Measurements from ENCODE around the gene SLC6A6.
"Not testable (repeated sequence)": the region's sequence is repeated elsewhere in the genome, so short reads cannot be mapped to it uniquely, and the experiment has no call there.

SLC6A6 gene

DNA sequence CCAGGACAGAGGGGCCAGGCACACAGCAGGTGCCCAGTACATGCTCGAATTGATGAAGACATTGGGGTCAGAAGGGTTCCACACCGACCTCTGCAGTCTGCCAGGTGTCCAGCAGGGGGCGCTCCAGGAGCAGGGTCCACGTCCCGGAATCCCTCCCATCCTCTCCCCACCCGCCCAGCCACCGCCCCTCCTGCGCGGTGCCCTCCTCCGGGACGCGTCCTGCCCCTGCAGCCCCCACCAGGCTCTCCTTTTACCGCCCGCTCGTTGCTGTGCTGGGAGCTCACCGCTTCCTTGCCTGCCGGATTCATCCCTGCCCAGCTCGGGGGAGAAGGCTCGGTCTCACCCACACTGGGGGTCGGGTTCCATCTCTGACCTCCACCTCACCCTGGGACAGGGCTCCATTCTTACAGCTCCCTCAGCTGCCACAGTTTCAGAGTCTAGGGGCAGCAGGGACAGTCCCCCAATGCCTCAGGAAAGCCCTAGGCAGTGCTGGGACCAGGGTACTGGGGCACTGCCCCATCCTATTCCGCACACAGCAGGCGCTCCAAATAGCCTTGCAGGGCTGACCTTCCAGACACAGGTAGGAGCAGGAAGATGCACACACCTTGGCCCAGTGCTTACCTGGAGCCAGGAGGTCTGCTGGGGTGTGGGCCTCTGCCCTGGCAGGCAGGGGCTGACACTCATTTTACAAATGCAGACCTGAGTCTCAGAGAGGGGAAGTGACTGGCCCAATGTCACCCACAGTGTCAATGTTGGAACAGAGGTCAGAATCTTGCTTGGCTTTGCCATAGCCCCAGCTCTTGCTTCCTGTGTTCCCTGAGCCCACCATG lies 106.8 kb downstream of the SLC6A6 start:
- no peak for DNase-seq

DNA sequence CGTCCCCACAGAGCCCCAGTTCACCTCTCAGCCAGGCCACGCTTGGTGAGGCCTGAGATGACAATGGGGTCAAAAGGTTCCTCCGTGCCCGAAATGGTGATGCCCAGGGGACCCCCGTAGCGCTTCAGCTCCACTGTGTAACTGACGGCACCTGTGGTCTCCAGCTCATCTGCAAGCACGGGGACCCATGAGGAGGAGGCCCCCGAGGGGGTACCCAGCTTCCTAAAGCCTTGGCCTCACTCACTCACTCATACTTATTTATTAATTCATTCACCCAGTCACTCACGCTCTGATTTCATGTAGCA lies 107.3 kb downstream of the SLC6A6 start:
- no peak for DNase-seq

DNA sequence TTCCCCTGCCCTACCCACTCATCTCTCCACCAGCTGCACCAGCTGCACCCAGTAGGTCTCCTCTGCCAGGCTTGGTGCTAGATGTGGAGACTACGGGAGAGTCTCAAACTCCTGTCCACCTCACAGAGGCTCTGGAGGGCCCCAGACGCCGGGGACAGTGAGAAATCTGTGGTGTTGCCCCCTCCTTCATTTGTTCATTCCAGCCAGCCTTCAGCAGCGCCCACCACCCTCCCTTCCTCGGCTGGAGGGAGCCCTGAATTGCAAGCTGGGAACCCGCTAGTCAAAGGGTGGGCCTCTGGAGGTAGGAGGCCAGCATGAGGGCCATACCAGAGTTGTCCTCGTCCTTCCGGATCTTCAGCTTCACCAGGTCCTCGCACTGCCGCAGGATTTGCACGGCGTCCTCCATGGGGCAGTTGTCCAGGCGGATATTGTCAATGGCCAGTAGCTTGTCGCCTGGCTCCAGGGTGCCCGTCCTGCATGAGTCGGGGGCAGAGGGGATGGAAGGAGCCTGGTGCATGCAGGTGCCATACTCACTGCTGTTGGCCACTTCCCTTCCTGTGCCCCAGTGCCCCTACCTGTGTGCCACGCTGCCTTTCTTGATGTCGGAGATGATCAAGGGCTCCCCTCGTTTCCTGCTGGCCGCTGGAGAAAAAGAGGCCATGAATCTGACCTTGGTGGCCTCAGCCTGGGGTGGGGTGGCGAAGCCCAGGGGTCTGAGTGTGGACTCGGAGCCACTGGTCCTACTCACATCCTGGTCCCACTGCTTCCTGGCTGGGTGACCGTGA lies 108.6 kb downstream of the SLC6A6 start:
- DNase-seq = no peak

DNA sequence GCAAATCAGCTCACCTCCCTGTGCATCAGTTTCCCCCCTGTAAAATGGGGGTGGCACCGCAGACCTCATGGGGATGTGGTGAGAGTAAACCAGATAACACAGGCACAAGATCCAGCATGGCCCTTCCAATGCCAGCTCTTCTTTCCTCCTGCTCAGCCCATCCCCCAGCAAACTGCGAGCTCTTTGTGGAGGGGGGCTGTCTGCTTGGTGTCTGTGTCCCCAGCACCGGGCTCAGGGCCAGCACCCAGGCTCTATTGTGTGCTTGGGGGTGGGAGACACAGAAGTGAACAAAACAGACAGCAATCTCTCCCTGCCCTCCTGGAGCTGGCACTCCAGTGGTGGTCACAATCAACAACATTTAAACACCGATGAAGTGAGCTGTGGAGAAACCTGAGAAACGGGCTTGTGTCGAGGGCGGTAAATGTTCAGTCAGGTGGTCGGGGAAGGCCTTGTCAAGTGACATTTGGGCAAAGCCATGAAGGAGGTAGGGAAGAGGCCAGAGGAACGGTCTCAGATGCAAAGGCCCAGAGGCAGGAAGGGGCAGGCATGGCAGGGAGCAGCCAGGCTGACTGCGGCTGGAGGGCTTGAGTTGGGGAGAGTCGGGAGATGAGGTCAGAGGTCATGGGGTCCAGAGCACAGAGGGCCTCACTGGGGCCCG lies 109.3 kb downstream of the SLC6A6 start:
- no peak for DNase-seq

DNA sequence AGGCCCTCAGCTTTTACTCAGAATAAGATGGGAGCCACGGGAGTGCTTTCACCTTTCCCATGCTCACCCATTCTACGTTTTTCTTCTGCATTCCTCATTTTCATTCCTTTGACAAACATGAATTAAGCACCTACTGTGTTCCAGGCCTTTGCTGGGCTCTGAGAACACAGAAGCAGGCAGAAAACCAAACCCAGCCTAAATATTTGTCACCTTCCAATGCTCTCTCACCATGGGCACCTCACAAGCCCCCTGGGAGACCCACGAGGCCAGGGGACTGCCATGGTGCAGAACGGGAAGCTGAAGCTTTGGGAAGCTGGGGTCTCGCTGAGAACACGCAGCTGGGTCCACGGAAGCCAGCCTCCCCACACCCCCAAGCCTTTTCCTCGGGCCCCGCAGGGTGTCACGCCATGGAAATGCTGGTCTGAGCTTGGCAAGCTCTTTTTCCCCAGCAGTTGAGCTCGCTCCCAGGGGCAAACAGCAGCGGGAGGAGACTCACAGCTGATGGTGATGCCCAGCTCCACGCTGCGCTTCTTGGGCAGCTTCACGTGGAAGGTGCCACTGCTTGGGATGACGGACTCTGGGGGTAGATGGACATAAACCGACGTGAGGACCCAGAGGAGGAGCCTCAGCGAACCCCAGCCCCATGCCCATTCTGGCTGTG lies 110.0 kb downstream of the SLC6A6 start:
- no peak for DNase-seq

DNA sequence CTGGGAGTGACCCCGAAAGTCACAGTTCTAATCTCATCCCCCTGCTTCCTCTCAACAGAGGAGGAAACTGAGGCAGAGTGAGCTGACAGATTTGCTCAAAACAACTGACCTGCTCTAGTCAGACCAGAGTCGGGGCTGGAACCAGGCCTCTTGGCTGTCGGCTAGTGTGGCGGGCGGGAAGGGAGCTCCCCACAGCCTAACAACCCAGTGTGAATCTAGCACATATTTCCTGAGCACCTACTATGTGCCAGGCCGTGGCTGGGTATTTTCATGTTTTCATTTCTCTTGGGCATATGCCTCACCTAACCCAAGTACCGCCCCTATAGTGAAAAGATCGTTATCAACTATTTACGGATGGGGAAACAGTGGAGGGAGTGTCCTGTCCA lies 110.5 kb downstream of the SLC6A6 start:
- DNase-seq = no peak

DNA sequence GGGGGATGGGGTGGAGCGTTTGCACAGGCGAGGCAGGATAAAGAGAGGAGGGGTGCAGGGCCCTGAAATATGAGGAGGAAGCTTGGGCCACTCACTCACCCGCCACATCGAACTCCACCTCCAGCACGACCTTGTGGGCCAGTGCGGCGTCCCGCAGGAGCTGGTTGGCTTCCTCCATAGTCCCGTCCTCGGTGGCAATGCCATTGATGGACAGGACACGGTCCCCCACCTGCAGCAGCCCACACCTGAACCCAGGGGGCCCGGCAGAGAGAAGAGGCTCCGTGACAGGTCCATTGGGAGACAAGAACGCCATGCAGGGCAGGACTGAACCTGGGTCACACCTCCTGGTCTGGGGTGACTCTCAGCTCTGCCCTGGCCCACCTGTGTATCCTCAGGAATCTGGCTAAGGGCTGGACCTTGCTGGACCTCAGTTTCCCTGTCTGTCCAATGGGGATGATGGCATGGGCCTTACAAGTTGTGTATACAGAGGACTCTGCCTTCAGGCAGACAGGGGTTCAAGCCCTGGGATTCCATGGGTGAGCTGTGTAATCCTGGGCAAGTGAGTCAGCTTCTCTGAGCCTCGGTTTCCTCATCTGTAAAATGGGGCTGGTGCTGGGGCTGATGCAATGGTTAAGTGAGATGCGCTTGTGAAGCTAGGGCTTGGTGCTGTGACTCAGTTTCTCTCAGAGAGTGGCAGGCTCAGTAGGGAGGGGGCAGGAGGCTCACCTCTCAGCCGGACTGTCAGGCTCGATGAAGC lies 111.3 kb downstream of the SLC6A6 start:
- no peak for DNase-seq

DNA sequence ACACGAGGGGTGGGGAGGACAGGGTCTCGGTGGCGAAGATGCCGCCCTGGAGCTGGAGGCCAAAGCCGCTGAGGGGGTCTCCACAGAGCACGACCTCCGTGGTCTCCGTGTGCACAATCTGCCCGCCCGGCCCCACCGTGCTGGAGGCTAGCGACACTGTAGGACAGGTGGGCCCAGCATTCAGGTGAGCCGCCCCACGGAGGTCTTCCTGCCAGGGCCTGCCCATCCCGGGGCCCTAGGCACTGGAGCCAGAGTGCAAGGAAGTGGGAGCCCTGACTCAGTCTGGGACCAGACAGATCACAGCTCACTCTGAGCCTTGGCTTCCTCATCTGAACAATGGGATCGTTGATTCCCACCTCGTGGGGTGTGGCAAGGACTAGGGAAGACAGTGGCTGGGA lies 111.9 kb downstream of the SLC6A6 start:
- no peak for DNase-seq

DNA sequence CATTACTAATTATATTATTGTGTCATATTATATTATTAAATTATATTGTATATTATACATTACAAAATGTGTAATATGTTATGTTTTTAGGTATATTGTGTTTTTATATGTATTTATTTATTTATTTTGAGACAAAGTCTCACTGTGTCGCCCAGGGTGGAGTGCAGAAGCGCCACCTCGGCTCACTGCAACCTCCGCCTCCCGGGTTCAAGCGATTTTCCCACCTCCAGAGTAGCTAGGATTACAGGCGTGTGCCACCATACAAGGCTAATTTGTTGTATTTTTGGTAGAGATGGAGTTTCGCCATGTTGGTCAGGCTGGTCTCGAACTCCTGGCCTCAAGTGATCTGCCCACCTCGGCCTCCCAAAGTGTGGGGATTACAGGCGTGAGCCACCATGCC lies 113.1 kb downstream of the SLC6A6 start:
- DNase-seq = not testable (repeated sequence)

DNA sequence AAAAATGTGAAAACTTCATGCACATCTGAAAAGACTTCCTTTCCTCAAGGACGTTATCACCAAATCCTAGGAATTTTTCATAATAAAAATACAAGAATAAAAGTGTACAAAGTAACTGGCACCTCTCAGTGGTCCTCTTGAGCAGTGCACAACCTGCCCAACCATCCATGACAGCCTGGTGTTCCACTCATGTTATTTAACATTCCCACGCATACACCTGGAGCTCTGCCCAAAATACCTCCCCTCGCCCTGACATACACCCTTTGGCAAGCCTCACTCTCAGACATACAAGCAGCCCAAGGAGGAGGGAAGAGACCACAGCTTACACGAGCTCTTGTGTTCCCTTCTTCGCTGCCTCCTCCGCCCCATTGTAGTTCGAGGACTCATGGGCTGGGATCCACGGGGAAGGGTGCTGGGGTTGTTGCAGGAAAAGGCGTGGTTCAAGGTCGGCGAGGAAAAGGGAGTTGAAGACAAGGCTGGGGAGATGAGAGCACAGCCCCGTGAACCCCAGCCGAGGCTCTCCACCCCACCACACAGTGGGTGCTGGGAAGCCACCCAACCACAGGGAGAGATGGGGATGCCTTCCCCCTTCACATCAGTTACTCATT lies 114.4 kb downstream of the SLC6A6 start:
- DNase-seq = no peak

DNA sequence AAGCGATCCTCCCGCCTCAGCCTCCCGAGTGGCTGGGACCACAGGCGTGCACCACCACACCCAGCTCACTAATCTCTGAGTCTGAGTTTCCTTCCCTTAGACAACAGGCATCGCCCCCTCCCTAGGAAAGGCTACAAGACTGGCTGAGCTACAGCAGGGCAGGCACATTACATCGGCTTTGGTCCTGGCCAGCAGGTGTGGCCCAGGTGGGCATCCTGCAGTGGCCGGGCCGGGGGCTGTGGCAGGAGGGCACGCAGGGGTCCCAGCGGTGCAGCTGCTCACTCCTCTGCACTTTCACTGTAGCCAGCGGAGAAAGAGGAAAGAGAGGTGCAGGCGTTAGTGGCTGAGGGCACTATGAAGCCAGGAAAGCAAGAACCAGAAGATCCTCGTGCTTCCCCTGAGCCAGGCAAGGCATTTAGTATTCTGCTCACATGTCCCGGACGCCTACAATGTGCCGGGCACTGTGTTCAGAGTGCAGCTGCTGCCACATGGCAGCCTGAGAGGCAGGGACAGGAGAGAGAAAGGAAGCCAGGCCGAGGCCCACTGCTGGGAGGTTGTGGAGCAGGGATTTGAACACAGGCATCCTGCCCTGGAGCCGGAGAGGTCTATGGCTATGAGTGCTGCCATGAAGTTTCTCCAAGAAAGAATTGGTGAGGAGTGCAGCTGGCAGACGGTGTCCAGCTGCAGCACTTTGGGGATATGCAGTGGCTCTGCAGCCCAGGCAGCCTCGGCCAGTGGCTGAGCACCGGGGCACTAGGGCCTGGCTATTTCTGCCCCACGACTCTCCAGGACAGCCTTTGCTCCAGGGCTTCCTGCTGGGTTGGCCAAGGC lies 115.4 kb downstream of the SLC6A6 start:
- DNase-seq = no peak

DNA sequence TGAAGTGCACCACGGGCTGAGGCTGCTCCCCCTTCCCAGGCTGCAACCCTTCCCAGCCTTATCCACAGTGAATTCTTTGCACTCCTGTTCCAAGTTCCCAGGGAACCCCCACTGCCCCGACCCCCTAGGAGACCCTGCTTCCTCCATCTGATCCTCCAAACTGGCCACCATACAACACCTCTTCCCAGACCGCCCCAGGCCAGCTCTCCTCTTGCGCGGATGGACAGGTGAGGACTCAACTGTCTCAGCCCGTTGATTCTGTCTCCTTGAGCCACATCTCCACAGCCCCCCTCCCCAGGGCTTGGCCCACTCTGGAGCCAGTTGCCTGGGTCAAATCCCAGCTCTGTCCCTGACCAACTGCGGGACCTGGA lies 116.0 kb downstream of the SLC6A6 start:
- DNase-seq = no peak

DNA sequence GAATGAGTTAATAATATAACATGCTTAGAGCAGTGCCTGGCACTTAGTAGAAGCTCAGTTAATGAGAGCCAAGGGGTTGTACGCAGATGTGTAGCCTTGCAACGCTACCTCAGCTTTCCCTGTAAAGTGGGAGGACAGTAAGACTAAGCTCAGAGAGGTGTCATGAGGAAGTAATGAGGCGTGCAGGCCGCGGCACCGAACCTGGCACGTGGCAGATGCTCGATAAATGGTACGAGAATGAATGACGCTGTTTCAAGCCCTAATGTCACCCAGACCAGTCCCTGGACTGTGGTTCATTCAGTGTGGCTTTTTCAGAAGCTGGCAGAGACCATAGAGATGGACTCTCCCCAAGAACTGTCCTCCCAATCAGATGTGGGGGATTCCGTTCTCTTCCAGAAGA lies 116.5 kb downstream of the SLC6A6 start:
- DNase-seq = no peak

DNA sequence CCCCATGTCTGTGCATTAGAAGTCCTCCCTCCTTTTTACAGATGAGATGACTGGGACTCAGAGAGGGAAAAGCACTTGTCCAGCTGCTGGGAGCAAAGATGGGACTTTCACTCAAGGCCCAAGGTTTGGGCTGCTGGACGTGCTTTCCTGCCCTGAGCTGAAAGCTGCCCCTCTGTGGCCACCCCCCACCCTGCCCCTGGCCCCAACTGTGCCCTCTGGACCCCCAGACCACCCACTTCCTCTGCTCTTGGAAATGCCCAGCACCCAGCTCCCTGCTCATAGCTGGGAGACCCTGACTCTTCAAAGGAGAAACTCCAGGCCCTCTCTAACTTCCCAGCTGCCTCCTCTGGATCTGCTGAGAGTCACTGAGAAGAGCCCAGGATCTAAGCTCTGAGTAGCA lies 117.0 kb downstream of the SLC6A6 start:
- DNase-seq = no peak

DNA sequence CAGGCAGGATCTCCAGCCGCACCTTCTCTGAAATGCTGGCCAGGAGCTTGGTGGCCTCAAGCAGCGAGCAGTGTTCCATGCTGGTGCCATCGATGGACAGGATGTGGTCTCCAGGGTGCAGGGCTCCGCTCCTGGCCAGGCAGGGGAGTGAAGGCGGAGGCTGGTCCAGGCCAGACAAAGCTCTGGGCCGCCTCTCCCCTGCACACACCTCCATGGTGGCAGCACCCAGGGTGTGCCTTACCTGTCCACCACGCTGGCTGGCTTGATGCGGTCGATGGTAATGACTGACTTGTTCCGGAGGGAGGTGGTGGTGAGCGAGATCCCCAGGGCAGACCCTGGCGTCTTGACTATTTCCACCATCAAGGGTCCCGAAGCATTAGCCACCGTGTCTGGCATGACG lies 117.7 kb downstream of the SLC6A6 start:
- no peak for DNase-seq

DNA sequence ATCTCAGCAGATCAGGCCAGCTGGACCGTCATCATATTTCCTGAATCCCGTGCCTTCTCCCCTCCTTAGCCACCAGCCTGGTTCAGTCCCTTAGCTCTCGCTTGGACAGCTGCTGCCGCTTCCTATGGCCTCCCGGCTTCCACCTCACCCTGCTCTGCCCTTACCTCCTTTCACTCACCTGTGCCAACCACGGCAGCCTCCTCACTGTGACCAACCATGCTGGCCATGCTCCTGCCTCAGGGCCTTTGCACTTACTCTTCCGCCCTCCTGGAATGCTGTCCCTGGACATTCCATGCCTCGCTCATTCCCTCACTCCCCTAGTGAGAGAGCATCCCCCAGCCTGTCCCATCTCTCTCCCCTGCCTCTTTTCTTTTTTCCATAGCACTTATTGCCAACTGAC lies 118.6 kb downstream of the SLC6A6 start:
- DNase-seq = no peak

DNA sequence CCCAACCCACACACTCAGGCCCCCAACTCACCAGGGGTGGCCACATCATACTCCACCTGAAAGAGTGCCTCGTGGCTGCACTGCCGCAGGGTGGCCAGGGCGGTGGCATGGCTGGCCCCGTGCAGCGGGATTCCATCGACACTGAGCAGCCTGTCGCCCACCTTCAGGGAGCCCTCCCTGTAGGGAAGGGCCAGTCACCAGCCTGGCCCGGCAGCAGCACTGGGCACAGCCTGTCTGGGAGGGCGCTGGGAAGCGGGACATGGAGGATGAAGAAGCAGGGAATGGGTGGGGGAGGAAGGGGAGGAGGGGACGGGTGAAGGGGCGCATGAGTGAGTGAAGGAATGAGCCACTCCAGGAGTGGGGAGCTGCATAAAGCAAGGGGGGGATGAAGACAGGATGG lies 119.2 kb downstream of the SLC6A6 start:
- DNase-seq = no peak

DNA sequence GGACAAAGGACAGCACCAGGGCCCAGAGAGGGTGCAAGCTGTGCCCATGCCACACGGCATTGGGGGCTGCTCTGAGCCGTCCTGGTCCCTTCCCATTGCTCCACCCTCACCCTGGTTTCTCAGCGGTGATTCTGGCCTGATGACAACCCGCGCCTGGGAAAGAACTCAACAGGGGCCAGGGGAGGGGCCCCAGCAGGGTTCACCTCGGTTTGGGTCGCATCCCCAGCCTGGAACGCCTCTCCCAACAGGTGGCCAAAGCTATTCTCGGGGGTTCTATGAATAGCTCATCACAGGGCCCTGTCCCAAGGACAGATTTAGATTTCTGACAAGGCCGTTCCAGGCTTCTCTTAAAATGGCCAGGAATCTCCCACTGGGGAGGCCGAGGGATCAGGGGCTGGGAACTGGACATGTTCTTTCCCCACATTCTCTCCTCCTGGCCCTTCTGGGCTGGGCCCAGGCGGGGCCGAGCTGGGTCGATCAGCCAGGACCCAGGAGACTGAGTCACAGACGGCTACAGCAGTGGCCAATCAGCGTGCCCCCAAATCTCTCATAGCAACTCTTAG lies 119.8 kb downstream of the SLC6A6 start:
- no peak for DNase-seq

DNA sequence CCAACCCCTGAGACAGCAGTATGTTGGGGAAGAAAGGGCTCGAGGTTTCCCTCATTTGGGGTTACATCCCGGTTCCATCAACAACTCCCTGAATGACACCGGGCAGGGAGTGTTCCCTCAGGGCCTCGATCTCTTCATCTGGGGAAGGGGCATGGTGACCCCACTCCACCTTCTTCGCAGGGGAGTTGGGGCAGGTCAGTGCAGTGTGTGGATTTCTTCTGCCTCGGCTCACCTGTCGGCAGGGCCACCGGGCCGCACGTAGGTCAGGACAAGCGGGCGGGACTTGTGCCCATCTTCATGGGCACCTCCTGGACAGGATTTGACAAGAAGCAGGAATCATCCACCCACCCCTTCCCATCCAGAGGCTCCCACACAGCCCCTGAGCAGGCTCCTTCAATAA lies 120.4 kb downstream of the SLC6A6 start:
- no peak for DNase-seq

DNA sequence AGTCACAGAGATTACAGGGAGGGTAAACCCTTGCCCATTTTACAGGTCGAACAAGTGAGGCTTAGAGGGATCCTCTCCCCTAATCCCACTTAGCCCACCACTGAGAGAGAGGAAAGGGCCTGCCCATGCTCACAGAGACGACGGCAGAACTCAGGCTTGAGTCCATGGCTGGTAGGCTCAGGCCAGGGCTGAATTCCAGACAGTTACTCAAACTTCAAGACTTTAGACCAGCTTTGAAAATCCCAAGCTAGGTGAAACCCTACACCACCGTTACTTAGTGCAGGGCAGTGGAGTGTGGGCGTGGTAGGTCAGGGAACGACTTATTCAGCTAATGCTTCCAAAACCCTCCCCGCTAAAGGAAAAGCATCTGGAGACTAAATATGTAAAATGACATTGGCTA lies 121.4 kb downstream of the SLC6A6 start:
- DNase-seq = no peak

DNA sequence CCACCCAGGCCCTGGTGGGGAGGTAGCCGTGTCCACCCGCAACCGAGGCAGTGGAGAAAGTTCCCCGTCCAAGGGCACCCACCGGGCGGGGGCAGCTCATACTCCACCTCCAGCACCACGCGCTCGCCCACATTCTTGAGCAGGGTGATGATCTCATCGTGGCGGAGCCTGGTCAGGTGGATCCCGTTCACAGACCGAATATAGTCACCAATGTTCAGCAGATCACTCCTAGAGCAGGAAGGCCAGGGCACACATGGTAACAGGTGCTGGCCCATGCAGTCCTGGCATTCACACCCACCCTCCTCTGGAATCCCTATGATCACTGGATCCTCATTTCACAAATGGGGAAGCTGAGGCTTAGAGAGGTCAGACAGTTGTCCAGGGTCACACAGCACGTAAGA lies 121.9 kb downstream of the SLC6A6 start:
- no peak for DNase-seq

All from DMS79 treated with DMSO at 0.1 percent for 48 hours (cell line).